Ecto neural progenitor cell (in vitro differentiated cells): ENCODE measurements around the gene PSMB5.

Experiments used
- DNase-seq: peaks from one replicate; pipeline ENCODE4 v3.0.0-alpha.2; 2018; ENCODE audit warnings: low spot score

Gene PSMB5

DNA sequence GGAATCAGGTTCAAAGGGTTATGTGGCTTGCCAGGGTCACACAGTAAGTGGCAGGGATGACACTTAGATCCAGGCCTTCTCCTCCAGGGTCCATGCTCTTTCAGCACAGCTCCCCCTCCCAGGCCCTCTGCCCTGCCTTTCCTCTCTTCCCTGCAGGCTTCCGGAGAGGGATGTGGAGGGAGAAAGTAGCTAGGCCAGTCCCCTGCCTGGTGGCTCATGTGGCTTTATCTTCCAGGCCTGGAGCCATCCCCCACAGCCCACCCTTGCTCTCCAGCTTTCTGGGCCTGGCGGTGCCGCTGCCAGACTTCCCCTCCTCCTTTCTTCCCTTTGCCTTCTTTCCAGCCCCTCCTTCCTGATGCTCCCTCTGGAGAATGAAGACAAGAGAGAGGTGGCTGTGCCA, 9.1 kb upstream of the PSMB5 start:
- DNase-seq, result no peak

DNA sequence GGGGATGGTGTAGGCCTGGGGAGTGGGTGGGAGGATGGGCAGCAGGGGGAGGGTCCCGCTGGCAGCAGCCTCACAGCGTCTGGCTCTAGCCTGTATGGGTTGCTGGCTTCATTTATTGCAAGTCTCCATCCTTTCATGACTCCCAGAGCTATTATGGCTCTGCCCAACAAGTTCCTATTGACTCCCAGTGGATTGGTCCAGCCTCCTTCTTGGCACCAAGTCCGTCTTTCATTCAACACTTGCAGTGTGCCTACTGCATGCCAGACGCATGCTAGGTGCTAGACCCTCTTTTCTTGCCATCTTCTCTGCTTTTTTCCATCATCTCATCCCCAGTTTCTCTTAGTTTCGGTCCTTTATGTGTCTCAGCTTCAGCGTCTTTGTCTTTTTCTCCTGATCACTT, 8.4 kb upstream of the PSMB5 start:
- DNase-seq, result no peak

DNA sequence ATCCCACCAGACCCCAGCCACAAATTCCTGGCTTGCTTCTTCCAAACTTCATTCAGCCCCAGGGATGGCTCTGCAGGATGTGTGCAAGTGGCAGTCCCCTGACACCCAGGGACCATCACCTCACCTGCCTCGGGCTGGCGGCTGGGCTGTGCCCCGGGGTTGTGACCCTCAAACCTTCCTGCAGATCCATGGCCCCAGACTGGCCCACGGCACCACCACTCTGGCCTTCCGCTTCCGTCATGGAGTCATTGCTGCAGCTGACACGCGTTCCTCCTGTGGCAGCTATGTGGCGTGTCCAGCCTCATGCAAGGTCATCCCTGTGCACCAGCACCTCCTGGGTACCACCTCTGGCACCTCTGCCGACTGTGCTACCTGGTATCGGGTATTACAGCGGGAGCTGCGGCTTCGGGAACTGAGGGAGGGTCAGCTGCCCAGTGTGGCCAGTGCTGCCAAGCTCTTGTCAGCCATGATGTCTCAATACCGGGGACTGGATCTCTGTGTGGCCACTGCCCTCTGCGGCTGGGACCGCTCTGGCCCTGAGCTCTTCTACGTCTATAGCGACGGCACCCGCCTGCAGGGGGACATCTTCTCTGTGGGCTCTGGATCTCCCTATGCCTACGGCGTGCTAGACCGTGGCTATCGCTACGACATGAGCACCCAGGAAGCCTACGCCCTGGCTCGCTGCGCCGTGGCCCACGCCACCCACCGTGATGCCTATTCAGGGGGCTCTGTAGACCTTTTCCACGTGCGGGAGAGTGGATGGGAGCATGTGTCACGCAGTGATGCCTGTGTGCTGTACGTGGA, 7.7 kb upstream of the PSMB5 start, which contains the start of gene PSMB11:
TSS of gene PSMB11 (plus strand) at position 51 of the 804 bp plus-strand sequence. CDS start at position 65, 14 bp downstream.
- no peak for DNase-seq

DNA sequence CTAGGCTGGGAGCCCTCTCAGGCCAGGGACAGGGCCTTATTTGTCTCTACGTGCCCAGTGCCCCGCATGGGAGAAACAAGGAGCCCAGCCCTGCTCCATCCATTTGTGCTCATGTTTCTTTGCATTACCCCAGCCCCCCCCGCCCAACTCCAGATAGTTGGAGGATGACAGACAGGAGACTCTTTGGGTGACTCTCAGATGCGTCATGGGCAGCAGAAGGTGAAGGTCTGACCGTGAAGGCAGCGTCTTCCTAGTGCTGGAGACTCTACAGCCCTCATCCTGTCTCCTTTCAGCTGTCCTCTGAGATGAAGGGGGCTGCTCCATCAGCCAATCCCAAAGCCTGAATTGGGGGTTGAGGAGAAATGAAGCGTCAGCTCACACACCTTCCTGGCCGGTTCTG, 7.0 kb upstream of the PSMB5 start:
- no peak for DNase-seq

DNA sequence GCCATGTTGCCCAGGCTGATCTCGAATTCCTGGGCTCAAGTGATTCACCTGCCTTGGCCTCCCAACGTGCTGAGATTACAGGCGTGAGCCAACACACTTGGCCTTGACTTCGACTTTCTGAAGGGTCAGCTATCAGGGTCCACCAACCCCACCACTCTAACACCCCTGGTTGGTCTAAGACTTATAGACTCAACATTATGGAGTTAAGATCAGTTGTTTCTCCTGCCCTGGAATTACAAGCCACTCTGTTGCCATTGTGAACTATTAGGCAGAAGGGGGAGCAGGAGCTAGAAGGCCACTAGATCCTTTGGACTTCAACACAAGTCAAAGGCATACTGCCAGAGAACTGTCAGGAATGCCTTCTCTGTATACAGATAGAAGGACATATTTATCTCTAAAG, 5.4 kb upstream of the PSMB5 start:
- no peak for DNase-seq

DNA sequence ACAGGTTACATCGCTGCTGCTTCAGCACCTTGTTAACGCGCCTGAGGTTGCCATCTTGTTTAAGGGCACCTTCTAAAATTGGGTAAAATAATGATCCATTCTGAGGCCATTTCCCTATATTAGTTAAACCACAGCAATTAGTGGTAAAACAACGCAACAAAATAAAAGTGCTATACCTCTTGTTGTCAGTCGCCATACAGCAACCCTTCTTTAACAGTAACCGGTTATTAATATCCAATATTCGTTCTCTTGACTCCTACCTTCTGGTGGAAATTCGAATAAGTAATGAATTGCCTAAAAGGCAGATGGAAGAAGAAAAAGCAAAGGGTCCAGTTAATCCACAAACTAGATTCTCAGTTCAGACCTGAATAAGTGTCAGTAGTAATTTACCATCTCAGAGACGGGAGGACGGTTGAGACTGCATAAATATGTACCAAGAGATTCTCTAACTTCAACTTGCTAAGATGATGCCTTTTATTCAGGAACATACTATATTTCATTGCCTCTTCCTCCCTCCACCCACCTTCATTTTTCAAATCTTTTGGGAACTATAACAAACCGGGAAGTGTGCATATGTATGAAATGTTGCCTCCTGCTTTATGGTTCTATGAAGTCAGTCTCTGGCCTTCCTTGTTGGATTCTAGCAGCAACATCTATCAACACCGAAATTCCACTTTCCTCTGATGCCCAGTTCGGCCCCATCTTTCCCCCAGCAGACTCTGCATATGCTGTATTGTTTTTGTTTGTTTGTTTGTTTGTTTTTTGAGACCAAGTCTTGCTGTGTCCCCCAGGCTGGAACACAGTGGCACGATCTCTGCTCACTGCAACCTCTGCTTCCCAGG, 824 bp upstream of the PSMB5 start:
- DNase-seq, result no peak

DNA sequence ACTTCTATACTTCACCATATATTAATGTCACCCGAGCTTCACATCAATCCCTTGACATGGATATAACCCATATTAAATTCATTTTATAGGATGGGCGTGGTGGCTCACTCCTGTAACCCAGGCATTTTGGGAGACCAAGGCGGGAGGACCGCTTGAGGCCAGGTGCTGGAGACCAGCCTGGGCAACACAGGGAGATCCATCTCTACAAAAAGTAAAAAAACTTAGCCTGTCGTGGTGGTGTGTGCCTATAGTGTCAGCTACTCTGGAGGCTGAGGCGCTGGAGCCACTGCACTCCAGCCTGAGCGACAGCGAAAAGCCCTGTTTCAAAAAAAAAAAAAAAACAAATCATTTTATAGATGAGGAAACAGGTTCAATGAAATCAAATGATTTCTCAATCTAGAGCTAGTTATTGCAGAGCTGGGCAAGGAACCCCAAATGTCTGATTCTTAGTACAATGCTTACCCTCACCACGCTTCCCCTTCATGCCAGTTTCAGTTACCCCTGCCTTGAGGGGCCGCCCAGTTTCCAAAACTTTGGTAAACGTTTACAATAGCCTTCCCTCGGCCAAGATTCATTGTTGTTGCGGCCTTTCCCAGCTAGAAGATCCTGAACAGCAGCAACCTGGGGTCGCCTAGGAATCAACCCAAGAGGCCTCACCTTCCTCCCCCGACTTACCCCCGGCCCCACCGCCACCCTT, 751 bp downstream of the PSMB5 start:
- no peak for DNase-seq

DNA sequence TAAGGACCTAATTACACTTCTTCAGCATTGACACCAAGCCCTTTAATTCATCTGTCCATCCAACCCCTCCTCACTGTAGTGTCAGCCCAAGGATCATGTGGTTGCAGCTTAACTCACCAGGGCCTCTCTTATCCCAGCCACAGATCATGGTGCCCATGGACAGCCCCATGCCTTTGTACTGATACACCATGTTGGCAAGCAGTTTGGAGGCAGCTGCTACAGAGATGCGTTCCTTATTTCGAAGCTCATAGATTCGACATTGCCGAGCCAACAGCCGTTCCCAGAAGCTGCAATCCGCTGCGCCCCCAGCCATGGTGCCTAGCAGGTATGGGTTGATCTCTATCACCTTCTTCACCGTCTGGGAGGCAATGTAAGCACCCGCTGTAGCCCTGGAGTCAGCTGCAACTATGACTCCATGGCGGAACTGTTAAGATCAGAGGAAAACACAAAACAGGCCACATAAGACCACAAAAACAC, 1.4 kb downstream of the PSMB5 start:
- no peak for DNase-seq

DNA sequence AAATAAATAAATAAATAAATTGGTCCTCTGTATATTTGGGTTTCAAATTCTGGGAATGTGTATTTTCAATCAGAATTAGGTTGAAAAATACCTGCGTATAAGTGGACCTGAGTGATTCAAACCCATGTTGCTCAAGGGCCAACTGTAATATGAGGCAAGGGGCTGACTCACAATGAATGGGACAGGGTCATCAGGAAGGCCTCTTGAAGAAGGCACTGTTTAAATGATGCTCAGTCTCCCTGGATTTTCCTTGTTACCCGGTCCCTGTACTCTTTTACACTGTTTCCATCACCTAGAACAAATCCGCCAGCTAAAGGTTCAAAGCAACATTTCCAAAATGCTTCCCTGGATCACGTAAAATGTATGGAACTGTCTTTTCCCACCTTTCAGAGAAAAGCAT, 3.8 kb downstream of the PSMB5 start:
- no peak for DNase-seq

DNA sequence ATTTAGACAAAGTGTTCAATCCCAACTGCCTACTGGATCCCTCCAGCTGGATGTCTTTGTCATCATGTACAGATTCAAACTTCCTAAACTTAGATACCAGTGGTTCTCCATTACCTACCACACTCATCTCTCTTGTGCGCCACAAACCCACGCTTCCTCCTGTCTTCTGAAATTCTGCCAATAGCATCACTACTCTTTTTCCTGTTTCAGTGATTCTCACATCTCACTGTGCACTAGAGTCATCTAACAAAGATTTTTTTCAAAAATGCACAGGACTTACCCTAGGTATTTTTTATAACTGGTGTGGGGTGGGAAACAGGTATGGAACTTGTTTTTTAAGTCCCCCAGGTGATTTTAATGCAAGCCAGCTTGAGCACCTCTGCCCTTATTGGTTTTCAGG, 5.9 kb downstream of the PSMB5 start:
- no peak for DNase-seq

DNA sequence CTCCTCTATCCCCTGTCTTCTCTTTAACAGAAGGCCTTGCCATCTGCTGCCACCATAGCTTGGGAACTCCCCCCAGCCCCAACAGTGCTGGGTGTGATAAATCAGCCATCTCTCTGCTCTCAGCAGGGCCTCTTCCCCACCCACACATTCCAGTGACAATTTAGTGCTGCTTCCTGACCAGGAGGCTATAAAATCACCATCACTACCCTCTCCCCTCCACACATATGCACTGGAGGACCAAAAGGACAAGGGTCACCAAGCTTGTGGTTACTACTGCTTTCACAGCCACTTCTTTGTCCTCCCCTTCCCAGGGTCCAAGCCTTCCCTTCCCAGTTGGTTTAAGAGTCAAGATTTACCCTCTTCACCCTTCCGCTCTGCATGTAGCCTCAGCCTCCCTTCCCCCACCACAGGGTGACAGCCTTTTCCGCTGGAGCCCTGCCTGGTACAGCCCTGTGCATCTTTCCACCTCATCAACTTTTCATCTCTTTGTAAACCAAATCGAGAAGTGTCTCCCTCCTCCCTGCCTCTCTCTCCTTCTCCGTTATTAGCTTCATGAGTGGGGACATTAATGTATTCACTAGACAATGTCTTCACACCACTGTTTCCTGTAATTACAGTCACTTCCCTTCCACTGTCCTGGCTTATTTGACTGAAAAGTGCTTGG, 9.4 kb downstream of the PSMB5 start:
- DNase-seq, result no peak

DNA sequence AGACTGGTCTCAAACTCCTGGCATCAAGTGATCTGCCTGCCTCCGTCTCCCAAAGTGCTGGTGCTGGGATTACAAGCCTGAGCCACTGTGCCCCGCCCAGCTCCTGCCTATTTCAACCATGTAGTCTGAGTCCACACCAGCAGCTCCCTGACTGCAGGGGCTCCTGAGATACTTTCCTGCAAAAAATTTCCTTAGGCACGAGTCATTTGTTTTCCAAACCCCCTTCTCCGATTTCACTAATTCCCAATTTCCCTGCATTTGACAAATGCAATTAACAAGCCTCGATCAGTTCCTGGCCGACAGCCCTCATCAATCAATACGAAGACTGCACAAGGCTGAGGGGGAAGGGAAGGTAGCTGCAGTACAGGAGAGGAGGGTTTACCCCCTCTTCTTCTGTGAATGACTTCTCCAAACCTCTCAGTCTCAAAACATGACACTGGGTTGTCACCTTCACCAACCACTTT, 10.1 kb downstream of the PSMB5 start:
- DNase-seq, result no peak

DNA sequence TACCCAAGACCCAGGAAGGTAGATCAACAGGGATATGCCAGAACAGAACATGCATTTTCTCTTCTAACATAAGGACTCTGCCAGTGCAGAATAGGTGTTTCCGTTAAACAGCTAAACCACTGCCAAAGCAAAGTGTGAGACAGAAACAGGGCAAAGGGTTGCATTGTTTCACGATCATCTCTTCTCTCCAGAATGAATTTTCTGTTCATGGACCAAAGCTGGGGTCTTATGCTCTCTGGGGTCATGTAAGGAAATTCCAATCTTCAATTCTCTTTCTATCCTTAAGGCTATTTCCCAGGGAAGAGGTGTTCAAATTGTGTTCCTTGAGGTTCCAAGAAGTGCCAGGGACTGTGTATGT, 10.9 kb downstream of the PSMB5 start:
- no peak for DNase-seq

DNA sequence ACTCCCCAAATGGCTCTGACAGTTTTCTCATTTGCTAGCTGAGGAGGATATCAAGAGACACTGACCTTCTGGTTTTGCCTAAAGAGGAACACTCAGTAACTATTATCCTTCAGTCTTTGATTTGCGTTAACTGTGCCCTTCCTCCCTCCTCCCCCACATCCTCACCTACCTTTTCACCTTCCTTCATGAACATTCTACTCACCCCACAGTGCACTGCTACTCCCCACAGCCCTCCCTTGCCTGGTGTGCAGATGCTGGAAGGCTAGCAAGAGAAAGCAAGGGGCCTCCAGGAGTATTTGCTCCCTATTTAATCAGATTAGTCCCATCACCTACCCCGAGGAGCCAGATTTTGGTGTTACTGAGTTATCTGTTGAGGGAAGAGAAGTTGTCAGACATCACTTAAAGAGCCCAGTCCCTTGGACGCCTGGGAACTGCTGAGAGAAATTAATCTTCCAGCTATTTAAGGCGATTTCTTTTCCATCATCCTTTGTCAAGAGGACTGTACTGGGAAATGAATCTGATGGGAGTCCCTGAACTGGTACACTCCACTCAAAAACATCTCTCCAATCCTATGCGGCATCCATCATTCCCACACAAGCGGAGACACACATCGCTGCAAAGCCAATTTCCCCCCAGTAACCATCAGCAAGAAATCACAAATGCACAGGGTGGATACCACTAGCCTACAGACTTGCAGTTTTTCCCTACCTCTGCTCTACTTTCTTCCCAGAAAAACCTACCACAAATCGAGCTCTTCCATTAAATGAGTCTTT, 11.5 kb downstream of the PSMB5 start:
- DNase-seq, result no peak

DNA sequence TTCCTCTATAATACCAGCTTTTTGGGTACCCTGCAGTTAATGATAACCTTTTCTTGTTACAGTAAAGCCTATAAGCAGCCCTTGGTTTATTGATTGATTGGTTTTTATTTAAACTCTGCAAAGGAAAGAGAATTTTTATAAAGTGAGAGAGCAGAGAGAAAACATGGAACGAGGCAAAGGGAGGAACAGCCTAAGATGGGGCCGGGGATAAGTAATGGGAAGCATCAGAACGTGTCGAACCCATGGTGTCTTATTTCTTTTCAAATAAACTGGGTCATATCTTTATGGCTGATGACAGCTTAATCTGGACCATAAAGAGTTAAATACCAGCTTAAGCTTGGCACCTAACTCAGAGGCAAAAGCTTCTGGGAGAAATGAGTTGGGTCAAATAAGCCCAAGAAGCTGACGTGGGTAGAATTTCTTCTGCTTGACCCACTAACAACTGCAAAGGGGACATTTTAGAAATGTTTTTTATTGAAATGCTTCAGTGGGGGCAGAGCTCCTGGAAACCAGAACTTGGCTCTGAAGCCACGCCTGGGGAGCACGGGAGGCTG, 12.7 kb downstream of the PSMB5 start:
- no peak for DNase-seq

DNA sequence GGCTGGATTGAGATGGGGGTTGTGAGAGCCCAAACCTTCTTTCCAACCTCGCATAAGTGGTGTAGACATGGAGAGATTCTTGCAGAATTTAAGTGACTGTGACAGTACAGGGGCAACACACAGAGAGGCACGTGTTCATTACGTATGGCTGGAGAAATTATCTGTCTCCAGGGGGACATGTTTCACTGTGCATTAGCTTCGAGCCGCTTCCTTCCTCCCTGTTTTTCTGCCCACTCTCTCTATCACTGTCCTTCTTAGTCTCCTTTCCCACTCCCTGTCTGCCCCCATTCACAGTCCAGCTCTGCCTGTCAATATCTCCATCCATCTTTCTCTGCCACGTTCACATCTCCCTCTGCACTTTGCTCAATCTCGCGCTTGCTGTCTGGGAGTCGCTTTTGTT, 13.3 kb downstream of the PSMB5 start:
- DNase-seq, result no peak

DNA sequence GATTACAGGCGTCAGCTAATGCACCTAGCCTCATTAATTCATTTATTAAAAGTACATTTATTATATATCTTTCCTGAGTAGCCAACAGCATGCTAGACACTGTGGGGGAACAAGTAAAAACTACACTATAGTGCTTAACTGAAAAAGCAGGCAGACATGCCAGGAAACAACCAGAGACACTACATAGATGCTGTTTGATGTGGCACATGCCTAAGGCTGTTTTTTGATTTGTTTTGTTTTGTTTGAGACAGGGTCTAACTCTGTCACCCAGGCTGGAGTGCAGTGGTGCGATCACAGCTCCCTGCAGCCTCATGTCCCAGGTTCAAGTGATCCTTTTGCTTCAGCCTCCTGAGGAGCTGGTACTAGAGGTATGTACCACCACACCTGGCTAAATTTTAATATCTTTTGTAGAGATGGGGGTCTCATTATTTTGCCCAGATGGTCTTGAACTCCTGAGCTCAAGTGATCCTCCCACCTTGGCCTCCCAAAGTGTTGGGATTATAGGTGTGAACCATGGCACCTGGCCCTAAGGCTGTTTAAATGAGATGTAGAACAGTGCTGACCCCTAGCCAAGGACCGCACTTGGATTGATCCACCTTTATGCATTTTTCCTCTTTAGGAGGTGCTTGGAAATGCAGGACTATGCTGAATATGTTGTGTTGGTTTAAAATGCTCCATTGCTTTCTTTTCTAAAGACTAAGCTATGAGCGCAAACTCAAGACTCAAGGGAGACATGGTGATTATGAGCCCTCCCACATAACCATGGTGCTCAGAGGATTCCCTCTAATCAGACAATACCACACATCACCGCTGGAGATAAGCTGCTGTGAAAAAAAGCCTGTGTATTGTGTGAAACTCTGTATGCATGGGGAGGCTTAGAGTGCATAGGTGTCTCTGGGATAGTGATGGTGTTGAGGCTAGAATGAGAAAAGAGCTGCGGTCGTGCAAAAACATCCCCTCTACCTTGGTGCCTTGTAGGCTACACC, 14.3 kb downstream of the PSMB5 start:
- no peak for DNase-seq

DNA sequence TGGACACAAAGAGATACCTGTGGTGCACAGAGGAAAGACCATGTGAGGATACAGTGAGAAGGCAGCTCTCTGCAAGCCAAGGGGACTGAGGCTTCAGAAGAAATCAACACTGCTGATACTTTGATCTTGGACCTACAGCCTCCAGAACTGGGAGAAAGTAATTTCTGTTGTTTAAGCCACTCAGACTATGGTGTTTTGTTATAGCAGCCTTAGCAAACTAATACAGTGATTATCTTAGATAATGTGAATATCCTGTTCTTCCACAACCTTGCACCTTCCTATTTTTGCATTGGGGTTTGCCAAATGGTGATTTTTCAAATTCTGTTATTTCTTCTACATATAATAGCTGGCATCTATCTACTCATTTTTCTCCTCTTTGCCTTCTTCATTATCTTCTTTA, 16.6 kb downstream of the PSMB5 start:
- DNase-seq, result no peak

DNA sequence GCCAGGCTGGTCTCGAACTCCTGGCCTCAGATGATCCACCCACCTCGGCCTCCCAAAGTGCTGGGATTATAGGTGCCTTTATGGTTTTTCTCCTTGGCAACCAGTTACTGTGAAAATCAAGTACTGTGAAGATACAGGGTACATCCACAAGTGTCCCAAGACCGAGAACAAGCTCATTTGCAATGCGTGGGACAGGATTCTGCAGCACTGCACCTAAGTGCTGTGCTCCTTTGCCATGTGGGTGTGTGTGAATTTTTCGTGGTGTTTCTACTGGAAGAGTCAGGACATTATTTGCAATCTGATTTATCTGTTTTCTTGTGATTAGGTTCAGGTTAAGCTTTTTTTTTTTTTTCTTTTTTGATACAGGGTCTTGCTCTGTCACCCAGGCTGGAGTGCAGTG, 17.6 kb downstream of the PSMB5 start:
- no peak for DNase-seq

DNA sequence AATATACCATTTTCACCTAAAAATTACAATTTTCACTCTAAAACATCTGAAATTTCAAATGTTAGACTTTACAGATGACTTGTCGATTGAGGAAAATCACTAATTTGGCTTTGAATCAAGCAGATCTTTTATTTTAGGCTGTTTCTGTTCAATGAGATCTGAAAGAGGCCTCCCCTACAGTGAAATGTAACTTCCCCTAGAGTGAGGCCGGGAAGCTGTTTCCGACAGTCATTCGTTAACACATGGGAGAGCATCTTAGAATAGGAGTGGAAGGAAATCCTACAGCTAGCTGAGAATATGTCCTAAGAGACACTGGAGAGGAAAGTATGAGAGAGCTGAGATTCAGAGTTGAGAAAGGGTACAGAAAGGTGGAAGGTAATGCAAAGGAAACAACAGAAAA, 19.1 kb downstream of the PSMB5 start:
- no peak for DNase-seq
